Peyer's patch (tissue), 4 donors: ENCODE measurements around the gene DISC1. TPM values are rescaled to one million over a fixed set of nuclear protein-coding genes. Genes with fewer than 3 reads are reported as not detected.

Experiments
- DNase-seq, 3 donors: peaks; one replicate each; pipeline ENCODE4 v3.0.0-alpha.2; 2017 to 2019
- H3K27ac ChIP-seq, 4 donors: fragments of 200-600 bp; sonication (generic); one replicate each; pipeline ENCODE4 v1.5.1; 2016 to 2019
- H3K27me3 ChIP-seq, 2 donors: fragments of 200-600 bp; sonication (generic); one replicate each; pipeline ENCODE4 v1.5.1; 2019
- H3K36me3 ChIP-seq, 3 donors: fragments of 200-600 bp; sonication (generic); one replicate each; pipeline ENCODE4 v1.5.1; 2016 to 2019
- H3K4me1 ChIP-seq, 4 donors: fragments of 200-600 bp; sonication (generic); one replicate each; pipeline ENCODE4 v1.5.1; 2016 to 2019
- H3K4me3 ChIP-seq, 4 donors: fragments of 200-600 bp; sonication (generic); 1 replicate in 3 of 4; 2 replicates in 1 of 4; pipeline ENCODE4 v1.5.1; 2016 to 2019; ENCODE audit warnings: mild to moderate bottlenecking in 1 of 4
- H3K9me3 ChIP-seq, 4 donors: fragments of 200-600 bp; sonication (generic); one replicate each; pipeline ENCODE4 v1.5.1; 2016 to 2019; ENCODE audit warnings: mild to moderate bottlenecking in 1 of 4
- POLR2A ChIP-seq, 2 donors: fragments of 450-650 bp; IDR thresholded peaks; one replicate each; pipeline ENCODE4 v1.5.1; 2017; ENCODE audit warnings: antibody characterized with exemption in 2 of 2, mild to moderate bottlenecking in 2 of 2, moderate library complexity in 2 of 2
- total RNA-seq, 4 donors: library from RNA; depleted of rRNA; stranded (reverse); fragments of >200 nt; gene quantifications; one replicate each; pipeline ENCODE4 v1.1.0, GENCODE V29; 2016
- TF ChIP-seq, protein P1 (sequence below), 6 experiments: fragments of 450-650 bp in 4 of 6; fragments of 200-600 bp in 2 of 6; sonication (generic) in 1 of 6; IDR thresholded peaks; one replicate each; pipeline ENCODE4 v1.5.1; 2017 to 2019; ENCODE audit warnings: antibody characterized with exemption in 6 of 6, mild to moderate bottlenecking in 3 of 6, moderate library complexity in 1 of 6

DISC1 gene
- total RNA-seq, 4 donors from 2014 or later = 2.3 to 39.6 (median 5.6) TPM

- Histone ChIP-seq H3K27me3 (no peaks in the 10 kb centered on the region), H3K27ac (no peak overlapping the region), H3K9me3 (no peaks in the 10 kb centered on the region), H3K36me3 (no peaks in the 10 kb centered on the region), H3K4me1 (no peaks in the 10 kb centered on the region), H3K4me3 (no peak overlapping the region)
- TF ChIP-seq, protein P1, sequence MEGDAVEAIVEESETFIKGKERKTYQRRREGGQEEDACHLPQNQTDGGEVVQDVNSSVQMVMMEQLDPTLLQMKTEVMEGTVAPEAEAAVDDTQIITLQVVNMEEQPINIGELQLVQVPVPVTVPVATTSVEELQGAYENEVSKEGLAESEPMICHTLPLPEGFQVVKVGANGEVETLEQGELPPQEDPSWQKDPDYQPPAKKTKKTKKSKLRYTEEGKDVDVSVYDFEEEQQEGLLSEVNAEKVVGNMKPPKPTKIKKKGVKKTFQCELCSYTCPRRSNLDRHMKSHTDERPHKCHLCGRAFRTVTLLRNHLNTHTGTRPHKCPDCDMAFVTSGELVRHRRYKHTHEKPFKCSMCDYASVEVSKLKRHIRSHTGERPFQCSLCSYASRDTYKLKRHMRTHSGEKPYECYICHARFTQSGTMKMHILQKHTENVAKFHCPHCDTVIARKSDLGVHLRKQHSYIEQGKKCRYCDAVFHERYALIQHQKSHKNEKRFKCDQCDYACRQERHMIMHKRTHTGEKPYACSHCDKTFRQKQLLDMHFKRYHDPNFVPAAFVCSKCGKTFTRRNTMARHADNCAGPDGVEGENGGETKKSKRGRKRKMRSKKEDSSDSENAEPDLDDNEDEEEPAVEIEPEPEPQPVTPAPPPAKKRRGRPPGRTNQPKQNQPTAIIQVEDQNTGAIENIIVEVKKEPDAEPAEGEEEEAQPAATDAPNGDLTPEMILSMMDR (IDR thresholded peaks at IDR 0.05) = no peak
- no peak for TF ChIP-seq POLR2A (IDR thresholded peaks at IDR 0.05)
- no peak for DNase-seq
Measured at GRCh38 chr1:231951374-231951773, 324.8 kb downstream of the DISC1 start.

DNA sequence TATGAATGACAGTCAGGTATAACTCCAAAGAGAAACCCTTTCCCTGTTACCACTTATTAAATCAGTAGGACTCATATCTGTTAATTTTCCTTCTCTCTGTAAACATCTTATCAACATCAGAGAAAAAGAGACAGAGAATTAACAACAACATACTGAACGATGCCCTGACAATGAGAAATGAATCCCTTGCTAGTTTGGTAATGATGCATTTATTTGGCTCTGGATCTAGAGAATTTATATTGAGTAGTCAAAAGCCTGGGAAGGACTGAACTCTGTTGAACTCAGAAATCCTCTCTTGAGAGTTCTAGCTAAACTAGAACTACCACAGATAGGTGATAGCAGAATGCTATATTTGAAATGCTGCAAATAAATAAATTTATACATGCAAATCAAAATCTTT is 325.6 kb downstream of the DISC1 start:
- Histone ChIP-seq H3K27ac (no peak overlapping the region), H3K4me1 (no peaks in the 10 kb centered on the region), H3K27me3 (no peaks in the 10 kb centered on the region), H3K36me3 (no peaks in the 10 kb centered on the region), H3K9me3 (no peaks in the 10 kb centered on the region), H3K4me3 (no peak overlapping the region)
- TF ChIP-seq, protein P1 (IDR thresholded peaks at IDR 0.05) = no peak
- no peak for TF ChIP-seq POLR2A (IDR thresholded peaks at IDR 0.05)
- DNase-seq = no peak

DNA sequence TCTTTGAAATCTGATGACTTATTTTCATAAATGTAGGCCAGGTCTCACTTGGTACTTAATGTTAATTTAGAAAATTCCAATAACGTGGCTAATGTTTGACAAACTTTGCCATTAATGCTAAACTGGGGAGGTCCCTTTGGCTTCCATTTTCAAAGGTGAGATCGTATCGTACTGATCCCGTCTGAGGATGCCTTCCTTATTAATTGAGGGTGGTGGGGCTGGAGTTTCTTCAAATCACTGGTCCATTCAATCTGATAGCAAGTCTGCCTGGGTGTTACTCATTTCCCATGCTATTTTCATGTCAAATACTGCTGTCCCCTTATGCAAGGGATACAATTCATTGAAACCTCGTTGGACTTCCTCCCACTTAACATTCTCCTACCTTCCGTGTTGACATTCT is 327.1 kb downstream of the DISC1 start:
- TF ChIP-seq, protein P1 (IDR thresholded peaks at IDR 0.05) = no peak
- TF ChIP-seq POLR2A (IDR thresholded peaks at IDR 0.05) = no peak
- H3K27ac ChIP-seq = no peak overlapping the region
- H3K27me3 ChIP-seq = no peaks in the 10 kb centered on the region
- no peak for DNase-seq
- H3K36me3 ChIP-seq = no peaks in the 10 kb centered on the region
- H3K4me1 ChIP-seq = no peaks in the 10 kb centered on the region
- no peak overlapping the region for H3K4me3 ChIP-seq
- no peaks in the 10 kb centered on the region for H3K9me3 ChIP-seq

- no peak for TF ChIP-seq POLR2A (IDR thresholded peaks at IDR 0.05)
- TF ChIP-seq, protein P1 (IDR thresholded peaks at IDR 0.05) = no peak
- Histone ChIP-seq H3K27me3 (no peaks in the 10 kb centered on the region), H3K27ac (no peak overlapping the region)
Measured at GRCh38 chr1:231954751-231955150, 328.2 kb downstream of the DISC1 start.

GRCh38 chr1:231957359-231957758 is 330.8 kb downstream of the DISC1 start:
- H3K9me3 ChIP-seq = no peaks in the 10 kb centered on the region
- H3K27ac ChIP-seq = no peak overlapping the region
- no peak overlapping the region for H3K4me3 ChIP-seq
- TF ChIP-seq, protein P1 (IDR thresholded peaks at IDR 0.05) = no peak
- TF ChIP-seq POLR2A (IDR thresholded peaks at IDR 0.05) = no peak
- H3K27me3 ChIP-seq = no peaks in the 10 kb centered on the region
- no peak for DNase-seq
- no peaks in the 10 kb centered on the region for H3K4me1 ChIP-seq
- no peaks in the 10 kb centered on the region for H3K36me3 ChIP-seq

More at GRCh38 chr1:231954751-231955150, 328.2 kb downstream of the DISC1 start:
- Histone ChIP-seq H3K9me3 (no peaks in the 10 kb centered on the region), H3K4me3 (no peak overlapping the region), H3K36me3 (no peaks in the 10 kb centered on the region), H3K4me1 (no peaks in the 10 kb centered on the region)
- DNase-seq = no peak

- H3K27me3 ChIP-seq = no peaks in the 10 kb centered on the region
- H3K27ac ChIP-seq = no peak overlapping the region
- H3K9me3 ChIP-seq = no peaks in the 10 kb centered on the region
- H3K4me1 ChIP-seq = no peaks in the 10 kb centered on the region
- DNase-seq = no peak
- TF ChIP-seq, protein P1 (IDR thresholded peaks at IDR 0.05) = no peak
- TF ChIP-seq POLR2A (IDR thresholded peaks at IDR 0.05) = no peak
- no peak overlapping the region for H3K4me3 ChIP-seq
- H3K36me3 ChIP-seq = no peaks in the 10 kb centered on the region
Measured at GRCh38 chr1:231958448-231958847, 331.9 kb downstream of the DISC1 start.
